Pancreas (tissue), 10 donors: ENCODE data around the gene HABP2. TPM values are rescaled to one million over a fixed set of nuclear protein-coding genes. Genes with fewer than 3 reads are reported as not detected.

Experiments used
- ATAC-seq, 4 donors: fragments of 200-7000 bp; cut with Tn5 transposase; one replicate each; pipeline versions ENCODE4 v1.8.0 to v1.9.1; 2020; ENCODE audit warnings: mild to moderate bottlenecking in 4 of 4, moderate library complexity in 4 of 4
- DNase-seq, 6 donors: peaks; one replicate each; pipeline ENCODE4 v3.0.0-alpha.2; 2020
- FAIRE-seq: peaks from 2 replicates; lab custom pipeline; 2012; peaks lifted over from hg19 to GRCh38; lab: Jason Lieb, UNC
- H3K27ac ChIP-seq, 4 donors: fragments of 200-600 bp; sonication (generic); 1 replicate in 3 of 4; 2 replicates in 1 of 4; pipeline versions ENCODE4 v1.5.0 to v1.8.0; 2020
- H3K27me3 ChIP-seq, 4 donors: fragments of 200-600 bp; one replicate each; pipeline ENCODE4 v1.8.0; 2021
- H3K36me3 ChIP-seq, 3 donors: fragments of 200-600 bp; sonication (generic) in 1 of 3; one replicate each; pipeline versions ENCODE4 v1.5.0 to v1.8.0; 2020 to 2021
- H3K4me1 ChIP-seq, 3 donors: fragments of 200-600 bp; one replicate each; pipeline ENCODE4 v1.8.0; 2021
- H3K4me3 ChIP-seq, 4 donors: fragments of 200-600 bp; sonication (generic) in 2 of 4; one replicate each; pipeline versions ENCODE4 v1.5.0 to v1.8.0; 2020 to 2021
- H3K9me3 ChIP-seq, 4 donors: fragments of 200-600 bp; one replicate each; pipeline ENCODE4 v1.8.0; 2021
- CTCF ChIP-seq, 4 donors: fragments of 200-600 bp; sonication (generic) in 3 of 4; IDR thresholded peaks; one replicate each; pipeline versions ENCODE4 v1.5.0 to v1.8.0; 2021; ENCODE audit warnings: antibody characterized with exemption in 4 of 4
- WGBS, 2 donors: extraction: QIAGEN DNeasy Blood & Tissue Kit; methylation state at CpG; one replicate each; pipeline ENCODE4 v1.1.7; 2013; 5-methylcytosine and 5-hydroxymethylcytosine counted together
- intact Hi-C, 3 donors: fragments of 100-400 bp; cut with DNase I; formaldehyde crosslinking; loops; one replicate each; pipeline versions ENCODE4 v1.11.1 to v1.14.2; 2022
- polyA plus RNA-seq, 2 donors: library from polyadenylated mRNA; stranded (reverse); fragments of 200-250 nt; gene quantifications; one replicate each; pipeline ENCODE4 v1.2.3, GENCODE V29; 2013
- total RNA-seq, 6 donors: library from RNA; stranded (reverse); fragmentation: NEBNext Ultra II Directional in 4 of 6; extraction: Animal tissue kit (Norgen Biotek cat#: 25700) in 4 of 6; gene quantifications; one replicate each; pipeline versions ENCODE4 v1.2.1 to v1.2.4, GENCODE V29; 2021 to 2023
- donor health status: healthy with polysubstance abuse.
- donor health status: DM: no; HTN: no; CAD: no; lungs with moderate emphysema.
- donor health status: DM: no; HTN: no; CAD: no.
- donor health status: control.
- donor health status: control.
- donor health status: Bipolar disorder and iron deficiency.
- donor health status: DM: yes; HTN: yes; CAD: no.
- donor health status: DM: no; HTN: no; CAD: no.
- donor health status: DM: no; HTN: no; CAD: no.
- donor health status: DM: yes; HTN: yes; CAD: no.

Gene HABP2
- total and polyA plus RNA-seq, 8 donors: 8.8 to 51.7 (median 14.0) TPM

- no peak for DNase-seq
- intact Hi-C loops: no loop called here
- no peaks in the 10 kb centered on the region for H3K36me3 ChIP-seq
- no peak for ATAC-seq
- no peak overlapping the region for H3K4me3 ChIP-seq
- H3K27ac ChIP-seq: no peak overlapping the region
- H3K9me3 ChIP-seq: no peaks in the 10 kb centered on the region
- H3K4me1 ChIP-seq: no peaks in the 10 kb centered on the region
- no peak for TF ChIP-seq CTCF (IDR thresholded peaks at IDR 0.05)
- WGBS, 2 donors: 61 to 68% methylated on average over 9 of the region's 9 CpGs
- H3K27me3 ChIP-seq: no peaks in the 10 kb centered on the region
- FAIRE-seq: no peak
Observed at GRCh38 chr10:113527211-113527906, 25.5 kb upstream of the HABP2 start.

GRCh38 chr10:113528876-113529275, 24.0 kb upstream of the HABP2 start:
- DNase-seq (no peak), FAIRE-seq (no peak), ATAC-seq (no peak)
- Histone ChIP-seq H3K36me3 (no peaks in the 10 kb centered on the region), H3K27ac (no peak overlapping the region), H3K27me3 (no peaks in the 10 kb centered on the region), H3K4me1 (no peaks in the 10 kb centered on the region), H3K4me3 (no peak overlapping the region), H3K9me3 (no peaks in the 10 kb centered on the region)
- WGBS, 2 donors: 86 to 91% methylated on average over 7 of the region's 7 CpGs
- TF ChIP-seq CTCF (IDR thresholded peaks at IDR 0.05): no peak
- intact Hi-C loops: no loop called here

- no peaks in the 10 kb centered on the region for H3K4me1 ChIP-seq
- no peak overlapping the region for H3K4me3 ChIP-seq
- whole genome bisulfite sequencing, 2 donors: 92 to 96% methylated on average over 8 of the region's 8 CpGs
- no peak for ATAC-seq
- H3K9me3 ChIP-seq: no peaks in the 10 kb centered on the region
- no peak for DNase-seq
- FAIRE-seq: no peak
- no peaks in the 10 kb centered on the region for H3K36me3 ChIP-seq
- no peaks in the 10 kb centered on the region for H3K27me3 ChIP-seq
- intact Hi-C loops: no loop called here
- no peak for TF ChIP-seq CTCF (IDR thresholded peaks at IDR 0.05)
- no peak overlapping the region for H3K27ac ChIP-seq
Observed at GRCh38 chr10:113529575-113529974, 23.3 kb upstream of the HABP2 start.

- H3K4me1 ChIP-seq: no peaks in the 10 kb centered on the region
- H3K27ac ChIP-seq: no peak overlapping the region
- intact Hi-C loops: no loop called here
- DNase-seq (no peak), FAIRE-seq (no peak), ATAC-seq (no peak)
- WGBS, 2 donors: 82 to 86% methylated on average over 13 of the region's 13 CpGs
- TF ChIP-seq CTCF (IDR thresholded peaks at IDR 0.05): no peak
- no peaks in the 10 kb centered on the region for H3K27me3 ChIP-seq
- H3K36me3 ChIP-seq: no peaks in the 10 kb centered on the region
- no peaks in the 10 kb centered on the region for H3K9me3 ChIP-seq
- H3K4me3 ChIP-seq: no peak overlapping the region
Observed at GRCh38 chr10:113530476-113530875, 22.4 kb upstream of the HABP2 start.

GRCh38 chr10:113532724-113533123, 20.1 kb upstream of the HABP2 start:
- Histone ChIP-seq H3K4me1 (no peaks in the 10 kb centered on the region), H3K9me3 (no peaks in the 10 kb centered on the region), H3K4me3 (no peak overlapping the region), H3K27me3 (no peaks in the 10 kb centered on the region), H3K27ac (no peak overlapping the region), H3K36me3 (no peaks in the 10 kb centered on the region)
- DNase-seq: no peak
- 90 to 94% methylated on average over 3 of the region's 3 CpGs for WGBS, 2 donors
- intact Hi-C loops: no loop called here
- TF ChIP-seq CTCF (IDR thresholded peaks at IDR 0.05): no peak
- FAIRE-seq: no peak
- no peak for ATAC-seq
